Measurements from ENCODE around the gene PRR20B. TPM values are rescaled to one million over a fixed set of nuclear protein-coding genes. Genes with fewer than 3 reads are reported as not detected.
"Not testable (repeated sequence)": the region's sequence is repeated elsewhere in the genome, so short reads cannot be mapped to it uniquely, and the experiment has no call there.

Gene PRR20B
- total and polyA plus RNA-seq, 2 experiments from 2014 or later, result not detected

GRCh38 chr13:57137585-57137984 is 9.7 kb upstream of the PRR20B start (continued):
- TF ChIP-seq CTCF (conservative IDR thresholded peaks at IDR 0.05; ENCODE audit: low read depth in 2 of 2) (no peak), STAT1 (IDR thresholded peaks at IDR 0.05; ENCODE audit: unreplicated experiment) (no peak), CREB1 (CRISPR knock-in tag; IDR thresholded peaks at IDR 0.05; ENCODE audit: low read depth) (no peak), ZNF331 (CRISPR knock-in tag; IDR thresholded peaks at IDR 0.05; ENCODE audit: low read depth) (no peak), ZNF114 (CRISPR knock-in tag; IDR thresholded peaks at IDR 0.05) (no peak)

GRCh38 chr13:57138988-57139387 is 8.3 kb upstream of the PRR20B start:
- Histone ChIP-seq H3K36me3 (ENCODE audit: insufficient read depth) (no peaks in the 10 kb centered on the region), H3K27me3 (ENCODE audit: insufficient read depth) (no peaks in the 10 kb centered on the region), H3K4me2 (no peak overlapping the region), H4K20me1 (replicated peaks; ENCODE audit: insufficient read depth) (no peaks in the 10 kb centered on the region), H3K4me3 (no peak overlapping the region), H3K9me2 (ENCODE audit: insufficient read depth) (no peaks in the 10 kb centered on the region), H3K79me2 (replicated peaks; ENCODE audit: insufficient read depth) (no peaks in the 10 kb centered on the region), H3F3A (replicated peaks; ENCODE audit: low read depth) (no peaks in the 10 kb centered on the region), H2AFZ (no peak overlapping the region), H3K4me1 (ENCODE audit: insufficient read depth) (no peaks in the 10 kb centered on the region), H3K27ac (ENCODE audit: low read depth) (no peak overlapping the region)
- no peaks in the 10 kb centered on the region for H3K4me1 Mint-ChIP-seq
- no peak overlapping the region for H3K27ac Mint-ChIP-seq
- no peak for ATAC-seq
- H3K9me3 Mint-ChIP-seq, result no peaks in the 10 kb centered on the region
- no peak for DNase-seq (ENCODE audit: low spot score)
- H3K36me3 Mint-ChIP-seq (ENCODE audit: low read depth), result no peaks in the 10 kb centered on the region
- TF ChIP-seq EZH2 (IDR thresholded peaks at IDR 0.05; ENCODE audit: low read depth, unreplicated experiment) (no peak), POLR2AphosphoS5 (IDR thresholded peaks at IDR 0.05; ENCODE audit: low read depth) (no peak), STAT1 (IDR thresholded peaks at IDR 0.05; ENCODE audit: unreplicated experiment) (no peak)
- H3K4me3 Mint-ChIP-seq, result no peak overlapping the region
- H3K27me3 Mint-ChIP-seq (ENCODE audit: insufficient read depth, low read depth, poor library complexity), result no peaks in the 10 kb centered on the region

GRCh38 chr13:57139781-57140180 is 7.5 kb upstream of the PRR20B start:
- DNase-seq (ENCODE audit: low spot score), result not testable (repeated sequence)

GRCh38 chr13:57140235-57140968 is 6.9 kb upstream of the PRR20B start, which contains the start of gene PRR20A:
TSS of gene PRR20A (plus strand) at chr13:57140918. CDS start at chr13:57141305, 387 bp downstream.
- not testable (repeated sequence) for H3K27me3 Mint-ChIP-seq (ENCODE audit: insufficient read depth, low read depth, poor library complexity); H3K4me3 Mint-ChIP-seq; H3K4me1 Mint-ChIP-seq; H3K27ac ChIP-seq (ENCODE audit: low read depth); H3K36me3 ChIP-seq (ENCODE audit: insufficient read depth); H3K4me2 ChIP-seq; H3K79me2 ChIP-seq (replicated peaks; ENCODE audit: insufficient read depth); H3F3A ChIP-seq (replicated peaks; ENCODE audit: low read depth); ATAC-seq; H3K4me1 ChIP-seq (ENCODE audit: insufficient read depth); H3K9me3 Mint-ChIP-seq; H3K27me3 ChIP-seq (ENCODE audit: insufficient read depth); H3K9me2 ChIP-seq (ENCODE audit: insufficient read depth); DNase-seq (ENCODE audit: low spot score); H3K27ac Mint-ChIP-seq; H2AFZ ChIP-seq; H3K36me3 Mint-ChIP-seq (ENCODE audit: low read depth); H4K20me1 ChIP-seq (replicated peaks; ENCODE audit: insufficient read depth); H3K4me3 ChIP-seq

More at GRCh38 chr13:57139781-57140180, 7.5 kb upstream of the PRR20B start:
- ATAC-seq; H3K27ac ChIP-seq (ENCODE audit: low read depth); H3K4me3 Mint-ChIP-seq; H3K27me3 ChIP-seq (ENCODE audit: insufficient read depth); H3K27ac Mint-ChIP-seq; H3F3A ChIP-seq (replicated peaks; ENCODE audit: low read depth); H3K4me2 ChIP-seq; H3K36me3 ChIP-seq (ENCODE audit: insufficient read depth); H4K20me1 ChIP-seq (replicated peaks; ENCODE audit: insufficient read depth); H3K36me3 Mint-ChIP-seq (ENCODE audit: low read depth); H3K4me1 ChIP-seq (ENCODE audit: insufficient read depth); H3K9me2 ChIP-seq (ENCODE audit: insufficient read depth); H3K4me1 Mint-ChIP-seq; H2AFZ ChIP-seq; H3K4me3 ChIP-seq; H3K27me3 Mint-ChIP-seq (ENCODE audit: insufficient read depth, low read depth, poor library complexity); H3K79me2 ChIP-seq (replicated peaks; ENCODE audit: insufficient read depth); H3K9me3 Mint-ChIP-seq: not testable (repeated sequence)

GRCh38 chr13:57148106-57148505 is 818 bp downstream of the PRR20B start:
- H3K36me3 Mint-ChIP-seq (ENCODE audit: low read depth), result not testable (repeated sequence)

GRCh38 chr13:57153761-57154160 is 6.5 kb downstream of the PRR20B start, which contains the start of gene PRR20C:
TSS of gene PRR20C (plus strand) at chr13:57154061. CDS start at chr13:57154448, 387 bp downstream.
- not testable (repeated sequence) for H3K36me3 Mint-ChIP-seq (ENCODE audit: low read depth); H3K4me1 Mint-ChIP-seq; H3K27me3 ChIP-seq (ENCODE audit: insufficient read depth); H3K4me3 ChIP-seq; H3K4me1 ChIP-seq (ENCODE audit: insufficient read depth); H3K4me3 Mint-ChIP-seq; H2AFZ ChIP-seq; H3K27me3 Mint-ChIP-seq (ENCODE audit: insufficient read depth, low read depth, poor library complexity); H3K36me3 ChIP-seq (ENCODE audit: insufficient read depth); H3K9me3 Mint-ChIP-seq; ATAC-seq; H3K9me2 ChIP-seq (ENCODE audit: insufficient read depth); H3K4me2 ChIP-seq; H4K20me1 ChIP-seq (replicated peaks; ENCODE audit: insufficient read depth); DNase-seq (ENCODE audit: low spot score); H3K27ac ChIP-seq (ENCODE audit: low read depth); H3F3A ChIP-seq (replicated peaks; ENCODE audit: low read depth); H3K79me2 ChIP-seq (replicated peaks; ENCODE audit: insufficient read depth); H3K27ac Mint-ChIP-seq

More at GRCh38 chr13:57148106-57148505, 818 bp downstream of the PRR20B start:
- not testable (repeated sequence) for H3F3A ChIP-seq (replicated peaks; ENCODE audit: low read depth); H3K36me3 ChIP-seq (ENCODE audit: insufficient read depth); H3K27me3 Mint-ChIP-seq (ENCODE audit: insufficient read depth, low read depth, poor library complexity); H3K79me2 ChIP-seq (replicated peaks; ENCODE audit: insufficient read depth); H3K4me3 Mint-ChIP-seq; H3K9me3 Mint-ChIP-seq; H3K27ac Mint-ChIP-seq; H3K9me2 ChIP-seq (ENCODE audit: insufficient read depth); H3K27ac ChIP-seq (ENCODE audit: low read depth); H3K27me3 ChIP-seq (ENCODE audit: insufficient read depth); H3K4me2 ChIP-seq; ATAC-seq; H3K4me1 Mint-ChIP-seq; DNase-seq (ENCODE audit: low spot score); H2AFZ ChIP-seq; H3K4me3 ChIP-seq; H4K20me1 ChIP-seq (replicated peaks; ENCODE audit: insufficient read depth); H3K4me1 ChIP-seq (ENCODE audit: insufficient read depth)
